OCI-LY1 (cell line): ENCODE measurements around the gene PIM3.

Experiments used
- EZH2 ChIP-seq: fragments of 200-600 bp; sonication (generic), shearing (Covaris generic); IDR thresholded peaks from 2 replicates; pipeline ENCODE4 v1.8.0; 2017; ENCODE audit warnings: borderline replicate concordance, mixed run types, mild to moderate bottlenecking, antibody characterized with exemption, low read length, moderate library complexity, mixed read lengths
- TF ChIP-seq, protein P1 (sequence below): fragments of 200-600 bp; sonication (generic), shearing (Covaris generic); IDR thresholded peaks from 2 replicates; pipeline ENCODE4 v1.5.1; 2017; ENCODE audit warnings: mild to moderate bottlenecking, antibody characterized with exemption, low read length, moderate library complexity, mixed read lengths

DNA sequence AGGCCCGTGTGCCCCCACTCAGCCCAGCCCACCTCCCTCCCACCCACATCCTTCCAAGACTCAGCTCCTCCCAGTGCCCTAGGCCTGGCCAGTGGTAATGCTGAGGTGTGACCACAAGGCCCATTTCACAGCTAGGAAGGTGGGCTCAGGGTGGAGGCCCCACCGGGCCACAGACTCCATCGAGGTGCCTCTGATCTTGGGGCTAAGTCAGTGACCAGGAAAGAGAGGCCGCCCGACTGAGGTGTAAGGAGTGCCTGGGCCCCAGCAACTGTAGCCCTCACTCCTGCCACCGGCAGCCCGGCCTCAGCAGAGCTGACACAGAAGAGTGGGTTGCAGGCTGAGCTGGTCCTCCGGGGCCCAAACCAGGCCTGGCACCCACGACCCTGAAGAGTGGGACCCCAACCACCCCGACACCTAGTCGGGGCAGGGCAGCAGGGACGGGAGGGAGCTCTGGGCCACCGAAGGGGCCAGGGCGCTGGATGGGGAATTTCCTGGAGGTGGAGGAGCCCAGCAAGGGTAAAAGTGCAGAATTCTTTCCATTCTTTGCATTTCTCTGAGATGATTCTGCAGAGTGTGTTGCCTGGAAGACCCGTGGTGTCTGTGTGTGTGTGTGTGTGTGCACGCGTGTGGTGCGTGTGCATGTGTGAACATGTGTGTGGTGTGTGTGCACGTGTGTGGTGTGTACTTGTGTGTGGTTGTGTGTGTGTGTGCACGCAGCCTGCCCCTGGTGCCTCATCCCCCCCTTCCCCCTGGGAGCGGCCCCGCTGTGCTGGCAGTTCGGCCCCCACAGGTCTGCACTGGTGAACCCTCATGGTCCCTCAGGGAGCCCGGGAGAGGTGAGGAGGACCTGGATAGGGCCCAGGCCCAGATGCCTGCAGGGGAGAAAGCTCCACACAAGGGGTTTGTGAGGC lies 8.3 kb upstream of the PIM3 start:
- no peak for TF ChIP-seq EZH2
- TF ChIP-seq, protein P1, sequence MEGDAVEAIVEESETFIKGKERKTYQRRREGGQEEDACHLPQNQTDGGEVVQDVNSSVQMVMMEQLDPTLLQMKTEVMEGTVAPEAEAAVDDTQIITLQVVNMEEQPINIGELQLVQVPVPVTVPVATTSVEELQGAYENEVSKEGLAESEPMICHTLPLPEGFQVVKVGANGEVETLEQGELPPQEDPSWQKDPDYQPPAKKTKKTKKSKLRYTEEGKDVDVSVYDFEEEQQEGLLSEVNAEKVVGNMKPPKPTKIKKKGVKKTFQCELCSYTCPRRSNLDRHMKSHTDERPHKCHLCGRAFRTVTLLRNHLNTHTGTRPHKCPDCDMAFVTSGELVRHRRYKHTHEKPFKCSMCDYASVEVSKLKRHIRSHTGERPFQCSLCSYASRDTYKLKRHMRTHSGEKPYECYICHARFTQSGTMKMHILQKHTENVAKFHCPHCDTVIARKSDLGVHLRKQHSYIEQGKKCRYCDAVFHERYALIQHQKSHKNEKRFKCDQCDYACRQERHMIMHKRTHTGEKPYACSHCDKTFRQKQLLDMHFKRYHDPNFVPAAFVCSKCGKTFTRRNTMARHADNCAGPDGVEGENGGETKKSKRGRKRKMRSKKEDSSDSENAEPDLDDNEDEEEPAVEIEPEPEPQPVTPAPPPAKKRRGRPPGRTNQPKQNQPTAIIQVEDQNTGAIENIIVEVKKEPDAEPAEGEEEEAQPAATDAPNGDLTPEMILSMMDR = no peak
